DND-41 (cell line): ENCODE measurements around the gene LINC01488.

Source experiments
- ATAC-seq: fragments of 200-7000 bp; cut with Tn5 transposase; 3 replicates; pipeline ENCODE4 v1.9.1; 2021; ENCODE audit warnings: low read depth; ENCODE audit not compliant: insufficient read depth
- DNase-seq: peaks from one replicate; pipeline ENCODE4 v3.0.0-alpha.2; 2020
- H2AFZ ChIP-seq: 2 replicates; pipeline ENCODE4 v1.6.0; 2012; ENCODE audit warnings: low read depth, low read length
- H3K27ac ChIP-seq: 2 replicates; pipeline ENCODE4 v1.5.1; 2012; ENCODE audit warnings: low read length, inconsistent platforms
- H3K27me3 ChIP-seq: fragments of 200-600 bp; sonication (generic); 2 replicates; pipeline ENCODE4 v1.6.0; 2012; ENCODE audit warnings: low read length, mild to moderate bottlenecking, inconsistent platforms; ENCODE audit not compliant: insufficient read depth, poor library complexity
- H3K36me3 ChIP-seq: 2 replicates; pipeline ENCODE4 v1.5.1; 2012; ENCODE audit warnings: low read length, inconsistent platforms; ENCODE audit not compliant: insufficient read depth
- H3K4me1 ChIP-seq: 2 replicates; pipeline ENCODE4 v1.5.1; 2012; ENCODE audit warnings: mild to moderate bottlenecking, low read length; ENCODE audit not compliant: insufficient read depth
- H3K4me2 ChIP-seq: 2 replicates; pipeline ENCODE4 v1.6.0; 2012; ENCODE audit warnings: mild to moderate bottlenecking, moderate library complexity, low read length, inconsistent platforms; ENCODE audit not compliant: insufficient read depth
- H3K4me3 ChIP-seq, 2 experiments: fragments of 200-600 bp in 1 of 2; shearing (Covaris generic) in 1 of 2; 2 replicates each; pipeline ENCODE4 v1.5.1; 2012 to 2016; ENCODE audit warnings: inconsistent platforms in 2 of 2, low read length in 2 of 2, mild to moderate bottlenecking in 2 of 2, low read depth in 1 of 2, moderate library complexity in 1 of 2
- H3K79me2 ChIP-seq: 2 replicates; pipeline ENCODE4 v1.6.0; 2012; ENCODE audit warnings: low read length, inconsistent platforms; ENCODE audit not compliant: insufficient read depth
- H3K9ac ChIP-seq: 2 replicates; pipeline ENCODE4 v1.6.0; 2012; ENCODE audit warnings: low read depth, mild to moderate bottlenecking, inconsistent platforms, low read length, moderate library complexity
- H3K9me3 ChIP-seq: 2 replicates; pipeline ENCODE4 v1.5.1; 2012; ENCODE audit warnings: low read length, moderate library complexity, mild to moderate bottlenecking, inconsistent platforms; ENCODE audit not compliant: insufficient read depth, severe bottlenecking
- H4K20me1 ChIP-seq: 2 replicates; pipeline ENCODE4 v1.6.0; 2012; ENCODE audit warnings: low read length; ENCODE audit not compliant: insufficient read depth
- EZH2 ChIP-seq: IDR thresholded peaks from 3 replicates; pipeline ENCODE4 v1.6.1; 2012; ENCODE audit warnings: borderline replicate concordance, low read depth, mild to moderate bottlenecking, moderate library complexity, low read length, inconsistent platforms; ENCODE audit not compliant: severe bottlenecking
- TF ChIP-seq, protein P1 (sequence below): IDR thresholded peaks from 2 replicates; pipeline ENCODE4 v1.5.1; 2012; ENCODE audit warnings: borderline replicate concordance, low read length, moderate library complexity, mild to moderate bottlenecking; ENCODE audit not compliant: poor library complexity, severe bottlenecking; ENCODE audit errors: extremely low read depth

The LINC01488 gene

DNA sequence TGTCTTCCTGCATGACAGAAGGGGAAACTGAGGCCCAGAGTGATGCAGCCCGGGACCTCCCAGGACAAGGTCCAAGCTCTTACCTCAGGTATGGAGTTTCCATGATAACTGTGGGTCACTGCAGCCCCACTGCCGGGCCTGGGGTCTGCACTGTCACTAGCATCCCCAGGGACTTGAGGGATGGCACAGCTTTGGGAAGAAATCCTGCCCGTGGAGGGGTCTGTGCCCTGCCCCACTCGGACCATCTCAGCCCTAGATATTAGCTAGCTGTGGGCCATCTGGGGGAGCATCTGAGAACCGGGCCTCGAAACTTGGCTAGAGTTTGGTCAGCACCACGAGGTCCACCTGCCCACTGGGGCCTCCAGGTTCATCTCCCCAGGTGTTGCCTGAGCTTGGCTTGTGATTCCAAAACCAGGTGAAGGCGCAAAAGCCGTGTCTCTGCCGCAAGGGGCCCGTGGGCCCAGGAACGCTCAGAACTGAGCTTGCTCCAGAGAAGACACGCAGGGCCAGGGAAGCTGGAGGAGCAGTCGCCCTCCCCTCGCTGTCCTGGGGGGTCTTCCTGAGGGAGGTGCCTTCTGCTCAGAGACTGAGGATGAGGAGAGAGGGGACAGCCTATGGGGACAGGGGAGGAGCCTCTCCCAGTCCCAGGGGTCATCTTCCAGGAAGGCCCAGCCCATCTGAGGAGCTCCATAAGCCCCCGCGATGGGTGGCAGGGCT is 4.8 kb downstream of the LINC01488 start:
- Histone ChIP-seq H3K27ac (no peak overlapping the region), H3K4me2 (no peak overlapping the region), H3K4me1 (no peaks in the 10 kb centered on the region), H3K36me3 (no peaks in the 10 kb centered on the region), H3K79me2 (no peaks in the 10 kb centered on the region), H2AFZ (no peak overlapping the region), H4K20me1 (no peaks in the 10 kb centered on the region; the same call in 1 of the 2 replicates), H3K27me3 (no peaks in the 10 kb centered on the region), H3K9me3 (no peaks in the 10 kb centered on the region), H3K4me3 (no peak overlapping the region), H3K9ac (no peak overlapping the region)
- no peak for TF ChIP-seq EZH2
- TF ChIP-seq, protein P1, sequence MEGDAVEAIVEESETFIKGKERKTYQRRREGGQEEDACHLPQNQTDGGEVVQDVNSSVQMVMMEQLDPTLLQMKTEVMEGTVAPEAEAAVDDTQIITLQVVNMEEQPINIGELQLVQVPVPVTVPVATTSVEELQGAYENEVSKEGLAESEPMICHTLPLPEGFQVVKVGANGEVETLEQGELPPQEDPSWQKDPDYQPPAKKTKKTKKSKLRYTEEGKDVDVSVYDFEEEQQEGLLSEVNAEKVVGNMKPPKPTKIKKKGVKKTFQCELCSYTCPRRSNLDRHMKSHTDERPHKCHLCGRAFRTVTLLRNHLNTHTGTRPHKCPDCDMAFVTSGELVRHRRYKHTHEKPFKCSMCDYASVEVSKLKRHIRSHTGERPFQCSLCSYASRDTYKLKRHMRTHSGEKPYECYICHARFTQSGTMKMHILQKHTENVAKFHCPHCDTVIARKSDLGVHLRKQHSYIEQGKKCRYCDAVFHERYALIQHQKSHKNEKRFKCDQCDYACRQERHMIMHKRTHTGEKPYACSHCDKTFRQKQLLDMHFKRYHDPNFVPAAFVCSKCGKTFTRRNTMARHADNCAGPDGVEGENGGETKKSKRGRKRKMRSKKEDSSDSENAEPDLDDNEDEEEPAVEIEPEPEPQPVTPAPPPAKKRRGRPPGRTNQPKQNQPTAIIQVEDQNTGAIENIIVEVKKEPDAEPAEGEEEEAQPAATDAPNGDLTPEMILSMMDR: no peak
- no peak for ATAC-seq
- DNase-seq: no peak

DNA sequence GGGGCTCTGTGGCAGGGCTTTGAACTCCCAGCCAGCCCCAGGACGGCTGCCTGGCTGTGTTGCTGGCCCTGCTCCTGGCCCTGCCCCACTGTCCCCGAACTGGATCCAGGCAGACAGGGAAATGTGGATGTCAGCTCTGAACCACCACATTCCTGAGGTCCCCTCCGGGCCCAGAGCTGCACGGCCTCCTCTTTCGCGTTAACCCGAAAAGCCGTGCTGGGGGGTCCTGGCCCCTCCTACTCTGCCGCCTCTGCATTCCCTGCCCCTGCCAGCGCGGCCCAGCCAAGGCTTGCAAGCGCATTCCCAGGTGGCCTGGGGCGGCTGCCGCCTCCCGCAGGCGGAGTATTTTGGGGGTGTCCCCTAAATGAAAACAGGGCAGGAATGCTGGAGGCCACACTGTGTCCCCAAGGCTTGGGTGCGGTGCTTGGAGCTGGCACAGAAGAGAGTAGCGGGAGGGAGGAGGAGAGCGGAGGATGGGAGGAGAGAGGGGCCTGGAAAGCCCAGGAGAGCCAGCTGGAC is 5.4 kb downstream of the LINC01488 start:
- H3K4me2 ChIP-seq: no peak overlapping the region
- H3K4me3 ChIP-seq: no peak overlapping the region
- no peak for DNase-seq
- no peak overlapping the region for H2AFZ ChIP-seq
- no peak overlapping the region for H3K27ac ChIP-seq
- H3K9ac ChIP-seq: no peak overlapping the region
- TF ChIP-seq EZH2: no peak
- TF ChIP-seq, protein P1: no peak
- no peak for ATAC-seq
- H4K20me1 ChIP-seq: no peaks in the 10 kb centered on the region; the same call in 1 of the 2 replicates
- H3K9me3 ChIP-seq: no peaks in the 10 kb centered on the region
- no peaks in the 10 kb centered on the region for H3K4me1 ChIP-seq
- no peaks in the 10 kb centered on the region for H3K36me3 ChIP-seq
- no peaks in the 10 kb centered on the region for H3K27me3 ChIP-seq
- H3K79me2 ChIP-seq: no peaks in the 10 kb centered on the region

DNA sequence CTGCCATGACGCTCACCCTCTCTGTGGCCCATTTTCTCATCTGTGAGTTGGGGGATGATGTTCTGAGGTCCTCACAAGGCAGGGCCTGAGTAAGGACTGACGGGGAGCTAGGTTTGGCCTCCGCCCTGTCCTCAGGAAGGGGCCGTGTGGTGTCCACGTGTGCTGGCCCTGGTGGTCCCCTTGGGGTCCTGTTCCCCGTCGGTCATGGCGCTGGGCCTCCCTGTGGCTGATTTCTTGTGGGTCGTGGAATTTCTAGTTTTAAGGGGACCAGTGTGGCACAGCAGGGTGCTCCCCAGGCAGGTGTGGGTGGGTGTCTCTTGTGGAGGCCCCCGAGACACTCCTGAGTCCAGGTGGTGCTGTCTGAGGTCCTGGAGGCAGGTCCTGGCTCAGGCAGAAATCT is 5.9 kb downstream of the LINC01488 start:
- DNase-seq (no peak), ATAC-seq (no peak)
- H3K36me3 ChIP-seq: no peaks in the 10 kb centered on the region
- TF ChIP-seq, protein P1: no peak
- no peak for TF ChIP-seq EZH2
- H3K9me3 ChIP-seq: no peaks in the 10 kb centered on the region
- no peak overlapping the region for H3K9ac ChIP-seq
- no peaks in the 10 kb centered on the region for H3K27me3 ChIP-seq
- H2AFZ ChIP-seq: no peak overlapping the region
- H3K4me1 ChIP-seq: no peaks in the 10 kb centered on the region
- no peak overlapping the region for H3K4me3 ChIP-seq
- no peak overlapping the region for H3K4me2 ChIP-seq
- H4K20me1 ChIP-seq: no peaks in the 10 kb centered on the region; the same call in 1 of the 2 replicates
- no peaks in the 10 kb centered on the region for H3K79me2 ChIP-seq
- no peak overlapping the region for H3K27ac ChIP-seq
